CD4-positive, alpha-beta T cell treated with Interleukin-1 beta for 1 hour (primary cell): ENCODE measurements around the gene LRRFIP2.
A peak's percentile ranks its signal among the peaks of the same experiment; 100 is the strongest.
"Not testable (repeated sequence)": the region's sequence is repeated elsewhere in the genome, so short reads cannot be mapped to it uniquely, and the experiment has no call there.

Source experiments
- DNase-seq, 2 donors: peaks; one replicate each; pipeline ENCODE4 v3.0.0-alpha.2; 2020 to 2022

LRRFIP2 gene, protein sequence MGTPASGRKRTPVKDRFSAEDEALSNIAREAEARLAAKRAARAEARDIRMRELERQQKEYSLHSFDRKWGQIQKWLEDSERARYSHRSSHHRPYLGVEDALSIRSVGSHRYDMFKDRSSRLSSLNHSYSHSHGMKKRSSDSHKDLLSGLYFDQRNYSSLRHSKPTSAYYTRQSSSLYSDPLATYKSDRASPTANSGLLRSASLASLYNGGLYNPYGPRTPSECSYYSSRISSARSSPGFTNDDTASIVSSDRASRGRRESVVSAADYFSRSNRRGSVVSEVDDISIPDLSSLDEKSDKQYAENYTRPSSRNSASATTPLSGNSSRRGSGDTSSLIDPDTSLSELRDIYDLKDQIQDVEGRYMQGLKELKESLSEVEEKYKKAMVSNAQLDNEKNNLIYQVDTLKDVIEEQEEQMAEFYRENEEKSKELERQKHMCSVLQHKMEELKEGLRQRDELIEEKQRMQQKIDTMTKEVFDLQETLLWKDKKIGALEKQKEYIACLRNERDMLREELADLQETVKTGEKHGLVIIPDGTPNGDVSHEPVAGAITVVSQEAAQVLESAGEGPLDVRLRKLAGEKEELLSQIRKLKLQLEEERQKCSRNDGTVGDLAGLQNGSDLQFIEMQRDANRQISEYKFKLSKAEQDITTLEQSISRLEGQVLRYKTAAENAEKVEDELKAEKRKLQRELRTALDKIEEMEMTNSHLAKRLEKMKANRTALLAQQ

GRCh38 chr3:37174532-37175126 lies at the start of gene LRRFIP2:
Gene LRRFIP2 (minus strand): TSS chr3:37174582. CDS start chr3:37148983, 25,599 bp downstream.
- DNase-seq, result peak in 1 of 2 donors; percentile 22

- no peak for DNase-seq
Observed at GRCh38 chr3:37223576-37223975, 49.2 kb upstream of the LRRFIP2 start.

DNA sequence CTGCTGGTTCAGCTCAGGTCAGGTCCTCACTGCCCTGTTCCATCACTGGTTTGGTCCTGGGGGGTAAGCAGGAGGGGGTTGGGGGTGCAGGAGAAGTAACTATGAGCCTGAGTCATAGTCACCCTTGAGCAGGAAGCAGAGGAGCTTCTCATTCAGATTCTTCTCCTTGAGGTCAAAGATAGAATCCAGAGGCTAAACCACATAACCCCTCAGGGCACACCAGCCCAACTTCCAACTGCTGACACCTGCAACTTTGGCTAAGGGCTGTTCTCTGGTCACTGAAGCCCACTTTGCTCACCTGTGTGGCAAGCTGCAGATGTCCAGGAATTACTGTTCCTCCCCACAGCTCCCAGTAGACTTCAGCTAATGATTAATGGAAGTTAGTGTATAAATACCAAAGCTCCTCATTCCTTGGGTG lies 48.8 kb upstream of the LRRFIP2 start:
- no peak for DNase-seq

- DNase-seq, result not testable (repeated sequence)
Observed at GRCh38 chr3:37222542-37222941, 48.2 kb upstream of the LRRFIP2 start.

- no peak for DNase-seq
Observed at GRCh38 chr3:37221407-37221806, 47.0 kb upstream of the LRRFIP2 start.

- DNase-seq, result no peak
Observed at GRCh38 chr3:37219266-37219665, 44.9 kb upstream of the LRRFIP2 start.

DNA sequence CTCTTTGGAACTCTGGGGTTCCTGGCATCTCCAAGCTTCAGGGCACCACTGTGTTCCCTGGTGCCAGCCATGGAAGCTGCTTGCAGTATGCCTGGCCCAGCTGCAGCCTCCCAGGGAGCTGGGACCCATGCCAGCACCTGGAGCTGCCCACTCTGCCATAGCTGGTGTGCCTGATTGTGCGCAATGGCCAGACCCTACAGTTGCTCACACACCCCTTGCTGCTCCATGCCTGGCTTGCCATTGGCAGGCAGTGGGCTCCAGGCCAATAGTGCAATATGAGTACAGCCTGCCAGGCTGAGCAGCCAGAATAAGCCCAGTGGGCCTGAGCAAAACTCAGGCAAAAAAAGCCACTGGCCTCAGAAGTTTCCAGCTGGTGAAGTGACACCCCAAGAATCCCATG lies 43.8 kb upstream of the LRRFIP2 start:
- DNase-seq, result no peak

DNA sequence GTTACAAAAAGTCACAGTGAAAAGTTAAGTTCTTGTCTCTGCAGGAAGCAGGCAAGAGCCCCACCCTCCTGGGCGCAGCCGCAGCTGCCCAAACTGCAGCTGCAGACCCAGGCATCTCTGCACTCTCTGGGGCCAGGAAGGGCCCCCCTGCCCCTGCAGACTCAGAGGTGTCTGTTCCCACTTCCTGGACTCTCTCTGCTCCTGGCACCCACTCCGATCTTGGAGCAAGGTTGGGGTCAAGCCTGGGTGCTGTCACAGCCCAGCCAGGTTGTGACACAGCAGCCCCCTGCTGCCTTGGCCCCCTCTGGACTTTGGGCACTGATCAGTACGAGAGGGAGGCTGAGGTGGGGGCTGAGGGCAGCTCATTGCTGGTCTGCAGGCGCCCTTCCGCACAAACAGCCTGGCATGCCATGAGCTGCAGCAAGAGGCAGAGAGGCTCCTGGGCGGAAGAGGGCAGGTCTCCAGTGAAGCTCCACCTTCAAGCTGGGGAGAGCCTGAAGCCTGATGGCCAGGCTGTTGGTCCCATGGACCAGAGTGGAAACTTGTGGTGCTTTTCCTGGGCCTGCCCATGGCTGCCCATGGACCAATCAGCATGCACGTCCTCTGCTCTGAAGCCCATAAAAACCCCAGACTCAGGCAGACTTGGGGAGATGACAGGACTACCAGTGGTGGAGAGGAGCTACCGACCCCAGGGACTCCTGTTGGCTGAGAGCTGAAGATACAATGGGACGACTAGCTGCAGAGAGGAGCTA lies 42.9 kb upstream of the LRRFIP2 start:
- peak in 1 of 2 donors; percentile 30 for DNase-seq

GRCh38 chr3:37216597-37217097 lies 42.3 kb upstream of the LRRFIP2 start:
- DNase-seq, result peak in 1 of 2 donors; percentile 43

GRCh38 chr3:37214076-37214475 lies 39.7 kb upstream of the LRRFIP2 start:
- DNase-seq, result no peak

DNA sequence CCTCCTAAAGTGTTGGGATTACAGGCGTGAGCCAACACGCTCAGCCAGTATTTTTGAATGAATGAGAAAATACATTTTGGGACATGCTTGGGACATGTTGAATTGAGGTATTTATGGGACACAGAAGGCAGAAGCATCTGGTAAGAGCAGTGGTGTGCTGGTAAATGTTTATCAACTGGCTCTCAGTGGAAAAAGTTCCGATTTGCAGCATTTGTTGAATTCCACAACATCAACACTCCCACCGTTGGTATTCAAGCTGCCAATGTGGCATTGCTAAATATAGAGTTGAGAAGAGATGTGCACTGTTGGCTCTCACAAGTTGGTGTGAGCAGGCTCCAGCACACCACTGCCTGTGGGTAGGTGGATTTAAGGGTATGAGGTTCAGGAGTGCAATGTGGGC lies 35.8 kb upstream of the LRRFIP2 start:
- DNase-seq, result no peak

DNA sequence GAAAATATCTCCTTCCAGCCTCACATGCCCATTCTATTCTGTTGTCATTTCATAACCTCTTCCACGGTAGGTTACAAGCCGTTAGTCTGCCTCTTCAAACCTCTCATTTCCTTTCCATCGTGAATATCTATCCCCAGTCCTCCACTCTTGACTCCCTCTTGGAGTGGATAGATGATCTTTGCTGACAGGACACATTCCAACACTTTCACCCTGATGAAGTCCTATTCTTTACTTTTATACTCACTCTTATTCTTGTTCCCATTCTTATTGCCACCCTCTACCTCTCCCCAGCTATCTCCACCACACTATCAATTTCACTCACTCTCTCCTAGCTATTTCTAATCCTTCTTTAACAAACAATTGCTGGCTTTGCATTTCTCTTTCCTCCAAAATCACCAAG lies 34.2 kb upstream of the LRRFIP2 start:
- DNase-seq, result not testable (repeated sequence)

DNA sequence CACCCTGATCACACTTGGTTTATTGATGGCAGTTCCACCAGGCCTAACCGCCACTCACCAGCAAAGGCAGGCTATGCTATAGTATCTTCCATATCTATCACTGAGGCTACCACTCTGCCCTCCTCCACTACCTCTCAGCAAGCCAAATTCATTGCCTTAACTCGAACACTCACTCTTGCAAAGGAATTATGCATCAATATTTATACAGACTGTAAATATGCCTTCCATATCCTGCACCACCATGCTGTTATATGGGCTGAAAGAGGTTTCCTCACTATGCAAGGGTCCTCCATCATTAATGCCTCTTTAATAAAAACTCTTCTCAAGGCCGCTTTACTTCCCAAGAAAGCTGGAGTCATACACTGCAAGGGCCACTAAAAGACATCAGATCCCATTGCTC lies 33.6 kb upstream of the LRRFIP2 start:
- DNase-seq, result not testable (repeated sequence)

- not testable (repeated sequence) for DNase-seq
Observed at GRCh38 chr3:37206041-37206440, 31.7 kb upstream of the LRRFIP2 start.

GRCh38 chr3:37204314-37204713 lies 29.9 kb upstream of the LRRFIP2 start:
- no peak for DNase-seq

GRCh38 chr3:37202035-37202434 lies 27.7 kb upstream of the LRRFIP2 start:
- DNase-seq, result no peak

DNA sequence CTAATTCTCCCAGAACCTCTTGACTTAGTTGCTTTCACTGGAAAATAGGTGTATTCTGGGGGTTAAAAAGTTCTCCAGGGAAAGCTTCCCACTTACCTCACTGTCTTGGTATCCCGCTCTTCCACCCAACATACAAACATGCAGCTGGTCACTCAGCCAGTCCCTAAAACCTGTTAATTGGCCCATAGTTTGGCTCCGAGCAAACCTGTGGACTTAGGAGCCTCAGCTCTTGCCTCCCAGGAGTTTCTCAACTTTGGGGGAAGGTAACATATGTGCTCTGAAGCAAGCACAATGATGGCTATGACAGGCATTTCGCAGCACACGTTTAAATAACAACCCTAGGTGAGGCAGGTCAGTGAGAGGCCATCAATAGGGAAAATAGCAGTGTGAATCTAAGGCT lies 25.8 kb upstream of the LRRFIP2 start:
- DNase-seq, result no peak

- DNase-seq, result no peak
Observed at GRCh38 chr3:37198996-37199395, 24.6 kb upstream of the LRRFIP2 start.

DNA sequence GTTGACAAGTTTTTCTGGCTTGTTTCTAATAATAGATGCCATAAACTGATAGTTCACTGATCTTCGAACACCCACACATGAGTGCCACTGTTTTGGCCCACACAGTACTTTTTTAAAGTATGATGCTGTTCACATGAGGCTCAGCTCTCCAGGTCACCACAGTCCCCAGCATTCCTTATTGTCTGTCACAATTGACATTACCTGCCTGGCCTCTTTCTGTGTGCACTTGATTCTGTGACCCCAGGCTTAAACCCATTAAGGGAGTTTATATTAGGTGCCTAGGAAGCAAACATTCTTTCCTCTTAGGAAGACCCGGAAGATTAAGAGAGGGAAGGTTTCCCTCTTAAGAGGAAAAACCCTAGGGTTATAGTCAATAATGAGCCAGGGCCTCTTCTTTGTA lies 24.2 kb upstream of the LRRFIP2 start:
- no peak for DNase-seq

DNA sequence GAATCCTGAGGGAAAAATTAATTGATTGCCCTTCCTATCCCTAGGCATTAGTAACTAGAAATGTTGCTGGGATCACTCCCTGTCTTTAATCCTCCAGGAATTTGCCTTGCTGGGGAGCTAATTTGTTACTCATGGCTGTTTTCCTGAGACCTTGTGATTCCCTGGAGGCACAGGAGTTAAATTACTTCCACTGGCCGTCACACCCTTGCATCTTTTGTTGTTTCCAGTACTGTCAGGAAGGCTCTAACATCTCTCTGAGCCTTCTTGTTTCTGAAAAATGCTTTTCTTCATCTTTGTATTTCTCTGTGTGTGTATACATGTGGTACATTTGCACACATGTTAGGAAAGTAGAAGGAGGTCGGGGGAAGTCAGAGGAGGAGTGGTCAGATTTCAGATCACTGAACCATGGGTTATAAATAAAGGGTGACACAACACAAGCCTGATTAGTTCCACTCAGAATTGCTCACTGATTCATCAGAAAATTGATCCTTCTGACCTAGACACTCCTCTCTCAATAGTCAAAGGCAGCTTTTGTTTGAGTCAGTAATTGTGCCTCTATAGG lies 23.5 kb upstream of the LRRFIP2 start:
- no peak for DNase-seq

- no peak for DNase-seq
Observed at GRCh38 chr3:37194533-37194932, 20.2 kb upstream of the LRRFIP2 start.

DNA sequence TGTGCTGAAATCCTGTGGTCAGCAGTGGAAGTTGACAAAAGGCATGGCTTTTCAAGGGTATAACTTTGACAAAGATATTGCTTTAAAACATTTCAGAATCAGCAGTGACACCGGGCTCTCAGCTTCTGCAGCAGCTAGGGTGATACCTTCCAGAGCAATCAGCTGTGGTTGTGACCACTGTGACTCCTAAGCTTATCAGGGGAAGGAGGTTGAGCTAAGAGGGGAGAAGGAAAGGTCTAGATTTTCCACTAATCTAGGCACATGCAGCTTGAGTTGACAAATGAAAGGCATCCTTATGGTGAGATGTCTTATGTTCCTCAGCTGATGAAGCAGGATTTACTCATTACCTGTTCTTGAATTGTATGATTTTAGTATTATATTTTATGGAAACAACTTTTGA lies 16.3 kb upstream of the LRRFIP2 start:
- DNase-seq, result no peak
